ENCODE measurements around the gene GSG1L.
"Not testable (repeated sequence)": the region's sequence is repeated elsewhere in the genome, so short reads cannot be mapped to it uniquely, and the experiment has no call there.

DNA sequence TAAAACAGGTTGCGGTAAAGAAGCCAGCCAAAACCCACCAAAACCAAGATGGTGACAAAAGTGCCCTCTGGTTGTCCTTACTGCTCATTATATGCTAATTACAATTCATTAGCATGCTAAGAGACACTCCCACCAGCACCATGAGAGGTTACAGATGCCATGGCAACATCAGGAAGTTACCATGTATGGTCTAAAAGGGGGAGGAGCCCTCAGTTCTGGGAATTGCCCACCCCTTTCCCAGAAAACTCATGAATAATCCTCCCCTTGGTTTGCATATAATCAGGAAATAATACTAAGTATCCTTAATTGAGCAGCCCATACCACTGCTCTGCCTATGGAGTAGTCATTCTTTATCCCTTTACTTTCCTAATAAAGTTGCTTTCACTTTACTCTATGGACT, 190.9 kb downstream of the GSG1L start:
- TF ChIP-seq, protein P1, sequence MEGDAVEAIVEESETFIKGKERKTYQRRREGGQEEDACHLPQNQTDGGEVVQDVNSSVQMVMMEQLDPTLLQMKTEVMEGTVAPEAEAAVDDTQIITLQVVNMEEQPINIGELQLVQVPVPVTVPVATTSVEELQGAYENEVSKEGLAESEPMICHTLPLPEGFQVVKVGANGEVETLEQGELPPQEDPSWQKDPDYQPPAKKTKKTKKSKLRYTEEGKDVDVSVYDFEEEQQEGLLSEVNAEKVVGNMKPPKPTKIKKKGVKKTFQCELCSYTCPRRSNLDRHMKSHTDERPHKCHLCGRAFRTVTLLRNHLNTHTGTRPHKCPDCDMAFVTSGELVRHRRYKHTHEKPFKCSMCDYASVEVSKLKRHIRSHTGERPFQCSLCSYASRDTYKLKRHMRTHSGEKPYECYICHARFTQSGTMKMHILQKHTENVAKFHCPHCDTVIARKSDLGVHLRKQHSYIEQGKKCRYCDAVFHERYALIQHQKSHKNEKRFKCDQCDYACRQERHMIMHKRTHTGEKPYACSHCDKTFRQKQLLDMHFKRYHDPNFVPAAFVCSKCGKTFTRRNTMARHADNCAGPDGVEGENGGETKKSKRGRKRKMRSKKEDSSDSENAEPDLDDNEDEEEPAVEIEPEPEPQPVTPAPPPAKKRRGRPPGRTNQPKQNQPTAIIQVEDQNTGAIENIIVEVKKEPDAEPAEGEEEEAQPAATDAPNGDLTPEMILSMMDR (CRISPR knock-in tag; IDR thresholded peaks at IDR 0.05), result not testable (repeated sequence)
- not testable (repeated sequence) for TF ChIP-seq MXI1 (IDR thresholded peaks at IDR 0.05; ENCODE audit: borderline replicate concordance, low read depth, low read length); FOXM1 (CRISPR knock-in tag; IDR thresholded peaks at IDR 0.05); TGIF2 (CRISPR knock-in tag; IDR thresholded peaks at IDR 0.05); ETV6 (CRISPR knock-in tag; conservative IDR thresholded peaks at IDR 0.05); GATA4 (IDR thresholded peaks at IDR 0.05; ENCODE audit: borderline replicate concordance, low read depth); EZH2 (conservative IDR thresholded peaks at IDR 0.05; ENCODE audit: low read depth, low read length); FOXK1 (CRISPR knock-in tag; IDR thresholded peaks at IDR 0.05; ENCODE audit: borderline replicate concordance, low read depth); ZFP62 (CRISPR knock-in tag; IDR thresholded peaks at IDR 0.05)

Data from HepG2 (cell line).